Right hindlimb (tissue), 1 donor: ENCODE measurements around the gene CD53.
"Not testable (repeated sequence)": the region's sequence is repeated elsewhere in the genome, so short reads cannot be mapped to it uniquely, and the experiment has no call there.

Experiments
- DNase-seq: peaks from one replicate; pipeline ENCODE4 v3.0.0-alpha.2; 2018

The CD53 gene

DNA sequence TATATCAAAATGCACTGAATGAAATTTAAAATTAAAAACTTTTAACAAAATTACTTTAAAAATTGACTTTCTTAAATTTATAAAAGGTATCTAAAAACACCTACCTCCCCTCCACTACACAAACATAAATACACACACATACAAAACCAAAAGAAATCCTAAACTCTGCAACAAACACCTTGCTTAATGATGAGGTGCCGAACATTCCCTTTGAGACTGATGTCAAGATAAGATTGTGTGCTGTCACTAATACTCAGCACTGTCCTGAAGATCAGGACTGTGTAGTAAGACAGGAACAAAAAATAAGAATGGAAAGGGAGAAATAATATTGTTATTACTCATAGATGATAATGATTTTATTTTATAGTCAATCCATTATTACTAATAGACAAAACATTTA is 45.1 kb downstream of the CD53 start:
- no peak for DNase-seq

- DNase-seq: no peak
Observed at GRCh38 chr1:110921953-110922352, 49.0 kb downstream of the CD53 start.

DNA sequence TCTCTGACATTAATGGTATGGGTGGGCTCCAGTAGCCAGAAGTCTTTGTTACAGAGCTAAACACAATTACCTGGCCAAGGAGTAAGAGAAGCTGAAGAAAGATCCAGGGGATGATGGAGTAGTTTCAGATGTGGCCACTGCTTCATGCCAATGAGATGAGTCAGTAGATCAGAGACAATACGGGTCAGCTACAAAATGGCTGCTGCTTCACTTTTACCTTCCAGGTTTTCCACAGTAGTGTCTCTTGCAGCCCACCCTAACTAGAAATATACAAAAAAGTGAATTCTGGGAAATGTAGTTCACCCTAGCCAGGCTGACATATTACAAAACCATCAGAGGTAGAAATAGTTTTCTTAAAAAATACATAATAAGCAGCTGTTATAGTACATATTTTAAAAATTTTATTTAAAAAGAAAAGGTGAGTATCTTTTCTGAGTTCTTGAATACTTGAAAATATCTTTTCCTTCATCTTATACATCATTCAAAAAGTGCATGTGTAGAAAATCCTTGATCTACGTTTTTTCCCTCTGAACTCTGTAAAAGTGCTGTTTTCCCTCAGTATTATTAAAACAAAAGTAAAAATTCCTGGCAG is 54.6 kb downstream of the CD53 start:
- no peak for DNase-seq

DNA sequence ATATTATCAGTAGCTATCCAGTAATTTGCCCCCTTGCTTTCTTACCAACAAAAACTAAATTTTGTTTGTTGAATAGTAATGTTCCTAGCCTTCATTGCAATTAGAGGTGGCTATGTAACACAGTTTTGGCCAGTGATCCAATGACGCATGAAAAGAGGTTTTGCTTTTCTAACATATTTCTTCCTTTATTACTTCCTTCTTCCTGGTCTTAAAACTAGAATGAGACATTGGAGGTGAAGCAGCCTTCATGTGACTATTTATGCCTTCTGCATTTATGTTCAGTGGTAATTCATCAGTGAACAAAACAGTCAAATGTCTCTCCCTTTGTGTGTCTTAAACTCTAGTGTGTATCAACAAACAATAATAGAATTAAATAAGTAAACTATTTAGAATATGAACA is 55.2 kb downstream of the CD53 start:
- DNase-seq: no peak

DNA sequence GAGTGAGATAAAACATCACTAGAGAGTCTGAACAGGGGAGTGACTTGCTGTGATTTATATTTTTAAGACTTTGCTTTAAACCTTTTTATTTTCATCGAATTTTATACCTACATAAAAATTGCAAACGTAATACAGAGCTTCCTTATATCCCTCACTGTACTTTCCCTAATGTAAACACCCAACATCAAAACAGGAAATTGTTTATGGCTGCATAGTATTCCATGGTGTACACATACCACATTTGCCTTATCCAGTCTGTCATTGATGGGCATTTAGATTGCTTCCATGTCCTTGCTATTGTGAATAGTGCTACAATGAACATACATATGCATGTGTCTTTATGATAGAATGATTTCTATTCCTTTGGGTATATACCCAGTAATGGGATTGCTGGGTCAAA is 56.0 kb downstream of the CD53 start:
- no peak for DNase-seq

DNA sequence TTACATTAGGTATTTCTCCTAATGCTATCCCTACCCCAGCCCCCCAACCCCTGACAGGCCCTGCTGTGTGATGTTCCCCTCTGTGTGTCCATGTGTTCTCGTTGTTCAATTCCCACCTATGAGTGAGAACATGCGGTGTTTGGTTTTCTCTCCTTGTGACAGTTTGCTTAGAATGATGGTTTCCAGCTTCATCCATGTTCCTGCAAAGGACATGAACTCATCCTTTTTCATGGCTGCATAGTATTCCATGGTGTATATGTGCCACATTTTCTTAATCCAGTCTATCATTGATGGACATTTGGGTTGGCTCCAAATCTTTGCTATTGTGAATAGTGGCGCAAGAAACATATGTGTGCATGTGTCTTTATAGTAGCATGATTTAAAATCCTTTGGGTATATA is 58.1 kb downstream of the CD53 start:
- not testable (repeated sequence) for DNase-seq

GRCh38 chr1:110936567-110936966 is 63.6 kb downstream of the CD53 start:
- DNase-seq: no peak

GRCh38 chr1:110944806-110945205 is 71.9 kb downstream of the CD53 start:
- no peak for DNase-seq

- no peak for DNase-seq
Observed at GRCh38 chr1:110945626-110946025, 72.7 kb downstream of the CD53 start.

GRCh38 chr1:110948038-110948810 is 75.3 kb downstream of the CD53 start:
- no peak for DNase-seq
